A673 (cell line): ENCODE results near the gene OXT. TPM values are rescaled to one million over a fixed set of nuclear protein-coding genes. Genes with fewer than 3 reads are reported as not detected.

Experiments used
- BruUV-seq: library from RNA; stranded (reverse); fragments of 400-500 nt; replicated peaks from 2 replicates; lab custom pipeline; 2021; lab: Mats Ljungman, UMichigan
- CTCF ChIA-PET: fragments of 300-600 bp; sonication (Branson Sonifier 250); formaldehyde crosslinking; loops from one replicate; lab custom pipeline; 2022; ENCODE audit warnings: antibody characterized with exemption; lab: Charles Lee
- POLR2A ChIA-PET: fragments of 300-600 bp; sonication (Branson Sonifier 250); formaldehyde crosslinking; loops from one replicate; lab custom pipeline; 2022; ENCODE audit warnings: antibody characterized with exemption; ENCODE audit not compliant: low non-redundant PET; lab: Charles Lee
- DNase-seq: peaks from one replicate; pipeline ENCODE4 v3.0.0-alpha.2; 2015; ENCODE audit warnings: low spot score
- H3K27ac ChIP-seq: fragments of 200-600 bp; sonication (generic); 2 replicates; pipeline ENCODE4 v1.5.1; 2016; ENCODE audit warnings: mixed run types, low read depth, mild to moderate bottlenecking, mixed read lengths, antibody characterized with exemption, low read length; ENCODE audit not compliant: poor library complexity, severe bottlenecking
- H3K27me3 ChIP-seq: fragments of 200-600 bp; sonication (generic); replicated peaks from 2 replicates; pipeline ENCODE4 v1.6.1; 2017; ENCODE audit warnings: mixed run types, low read depth, mild to moderate bottlenecking, mixed read lengths, antibody characterized with exemption, low read length; ENCODE audit not compliant: insufficient read depth, poor library complexity
- H3K36me3 ChIP-seq: fragments of 200-600 bp; sonication (generic); 2 replicates; pipeline ENCODE4 v1.6.1; 2016; ENCODE audit warnings: mixed run types, mild to moderate bottlenecking, mixed read lengths, antibody characterized with exemption, low read length; ENCODE audit not compliant: insufficient read depth, poor library complexity, severe bottlenecking
- H3K4me1 ChIP-seq: fragments of 200-600 bp; sonication (generic); 2 replicates; pipeline ENCODE4 v1.6.1; 2017; ENCODE audit warnings: mixed run types, mild to moderate bottlenecking, mixed read lengths, antibody characterized with exemption, low read length; ENCODE audit not compliant: insufficient read depth, poor library complexity, severe bottlenecking
- H3K4me3 ChIP-seq: fragments of 200-600 bp; sonication (generic); 2 replicates; pipeline ENCODE4 v1.5.1; 2016; ENCODE audit warnings: low read depth, mixed run types, mild to moderate bottlenecking, mixed read lengths, low read length; ENCODE audit not compliant: poor library complexity, severe bottlenecking
- H3K9me3 ChIP-seq: fragments of 200-600 bp; sonication (generic); 2 replicates; pipeline ENCODE4 v1.6.1; 2016; ENCODE audit warnings: mixed run types, low read depth, mild to moderate bottlenecking, mixed read lengths, antibody characterized with exemption, low read length; ENCODE audit not compliant: poor library complexity, severe bottlenecking
- intact Hi-C: fragments of 100-400 bp; cut with micrococcal nuclease; formaldehyde crosslinking; loops from one replicate; pipeline ENCODE4 v1.10.0; 2022; ENCODE audit not compliant: unreplicated experiment
- total RNA-seq: library from RNA; stranded (reverse); gene quantifications from 2 replicates; pipeline ENCODE4 v1.2.3, GENCODE V29; 2021
- TF ChIP-seq, protein P1 (sequence below): fragments of 300-800, 200-600 bp; sonication (generic); conservative IDR thresholded peaks from 2 replicates; pipeline ENCODE4 v1.5.1; 2017; ENCODE audit warnings: low read depth, mild to moderate bottlenecking, antibody characterized with exemption, low read length, moderate library complexity, mixed read lengths

The OXT gene
- total RNA-seq, 1 experiment from 2014 or later = not detected

DNA sequence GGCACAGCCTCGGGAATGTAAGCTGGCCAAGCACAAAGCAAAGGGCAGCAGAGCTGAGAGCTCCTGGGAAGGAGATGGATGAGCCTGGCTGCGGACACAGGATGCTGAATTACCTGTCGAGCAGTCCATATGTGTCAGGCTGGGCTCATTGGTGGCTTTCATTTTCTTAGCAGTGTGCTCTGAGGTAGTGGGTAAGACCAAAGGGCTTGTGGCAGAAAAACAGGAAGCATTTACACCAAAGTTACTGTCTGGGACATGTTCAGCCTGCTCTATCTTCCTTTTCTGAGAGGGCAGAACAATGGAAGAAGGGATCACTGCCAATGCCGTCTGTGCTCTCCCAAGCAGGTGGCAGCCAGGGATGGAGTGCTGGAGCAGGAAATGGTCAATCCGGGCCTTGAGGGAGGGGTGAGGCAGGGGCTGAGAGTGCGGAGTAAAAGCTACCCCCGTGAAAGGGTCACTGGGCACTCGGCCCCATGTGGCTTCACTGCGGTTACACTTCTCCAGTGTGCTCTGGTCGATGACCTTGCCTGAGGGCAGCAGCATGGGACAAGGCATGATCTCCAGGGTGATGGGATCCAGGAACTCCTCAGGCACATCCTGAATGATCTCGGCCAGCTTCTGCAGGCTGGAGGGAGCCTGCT is 50.0 kb downstream of the OXT start:
- no peaks in the 10 kb centered on the region for H3K9me3 ChIP-seq
- no peak for DNase-seq
- intact Hi-C loops = no loop called here
- ChIA-PET POLR2A (no interaction called here), CTCF (interaction anchor here (0.6 kb wide), 1 partner anchor 448 kb away, joined by 6 read pairs; no protein-coding TSS in a partner anchor)
- no TSS peak for BruUV-seq
- H3K27ac ChIP-seq = no peak overlapping the region
- H3K36me3 ChIP-seq = peaks cover 13% of the 10 kb centered on the region
- no peak overlapping the region for H3K4me3 ChIP-seq
- TF ChIP-seq, protein P1, sequence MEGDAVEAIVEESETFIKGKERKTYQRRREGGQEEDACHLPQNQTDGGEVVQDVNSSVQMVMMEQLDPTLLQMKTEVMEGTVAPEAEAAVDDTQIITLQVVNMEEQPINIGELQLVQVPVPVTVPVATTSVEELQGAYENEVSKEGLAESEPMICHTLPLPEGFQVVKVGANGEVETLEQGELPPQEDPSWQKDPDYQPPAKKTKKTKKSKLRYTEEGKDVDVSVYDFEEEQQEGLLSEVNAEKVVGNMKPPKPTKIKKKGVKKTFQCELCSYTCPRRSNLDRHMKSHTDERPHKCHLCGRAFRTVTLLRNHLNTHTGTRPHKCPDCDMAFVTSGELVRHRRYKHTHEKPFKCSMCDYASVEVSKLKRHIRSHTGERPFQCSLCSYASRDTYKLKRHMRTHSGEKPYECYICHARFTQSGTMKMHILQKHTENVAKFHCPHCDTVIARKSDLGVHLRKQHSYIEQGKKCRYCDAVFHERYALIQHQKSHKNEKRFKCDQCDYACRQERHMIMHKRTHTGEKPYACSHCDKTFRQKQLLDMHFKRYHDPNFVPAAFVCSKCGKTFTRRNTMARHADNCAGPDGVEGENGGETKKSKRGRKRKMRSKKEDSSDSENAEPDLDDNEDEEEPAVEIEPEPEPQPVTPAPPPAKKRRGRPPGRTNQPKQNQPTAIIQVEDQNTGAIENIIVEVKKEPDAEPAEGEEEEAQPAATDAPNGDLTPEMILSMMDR = no peak
- H3K27me3 ChIP-seq = no peaks in the 10 kb centered on the region
- no peaks in the 10 kb centered on the region for H3K4me1 ChIP-seq

Other genes with a start within 250 kb of the OXT start
- 32.8 and 42.0 TPM in 2 replicates for gene PCED1A, start 231.0 kb upstream of the OXT start, total RNA-seq
- 37.8 and 39.1 TPM in 2 replicates for gene VPS16, start 230.9 kb upstream of the OXT start, total RNA-seq
- gene PTPRA, start 198.1 kb upstream of the OXT start, total RNA-seq = 56.9 and 65.6 TPM in 2 replicates
- 0.85 and 1.5 TPM in 2 replicates for gene GNRH2, start 28.0 kb upstream of the OXT start, total RNA-seq
- 73.4 and 77.7 TPM in 2 replicates for gene MRPS26, start 25.6 kb upstream of the OXT start, total RNA-seq
- not detected in 2 replicates for gene AVP, start 13.1 kb downstream of the OXT start, total RNA-seq
- gene FASTKD5, start 88.2 kb downstream of the OXT start, total RNA-seq = 17.6 and 20.4 TPM in 2 replicates
- gene UBOX5, start 88.2 kb downstream of the OXT start, total RNA-seq = 6.1 and 7.9 TPM in 2 replicates
- 6.1 and 7.5 TPM in 2 replicates for gene LZTS3, start 101.9 kb downstream of the OXT start, total RNA-seq
- 60.2 and 72.0 TPM in 2 replicates for gene DDRGK1, start 133.1 kb downstream of the OXT start, total RNA-seq
- gene ITPA, start 137.9 kb downstream of the OXT start, total RNA-seq = 79.9 and 81.3 TPM in 2 replicates
- 1.1 and 1.5 TPM in 2 replicates for gene SLC4A11, start 167.6 kb downstream of the OXT start, total RNA-seq